HG03095 (cell line): ENCODE measurements around the gene OAF.
"Not testable (repeated sequence)": the region's sequence is repeated elsewhere in the genome, so short reads cannot be mapped to it uniquely, and the experiment has no call there.

Experiments
- ATAC-seq: cut with Tn5 transposase; IDR thresholded peaks from one replicate; pipeline ENCODE4 v1.9.1; 2021; ENCODE audit warnings: moderate library complexity; ENCODE audit not compliant: unreplicated experiment

Gene OAF

DNA sequence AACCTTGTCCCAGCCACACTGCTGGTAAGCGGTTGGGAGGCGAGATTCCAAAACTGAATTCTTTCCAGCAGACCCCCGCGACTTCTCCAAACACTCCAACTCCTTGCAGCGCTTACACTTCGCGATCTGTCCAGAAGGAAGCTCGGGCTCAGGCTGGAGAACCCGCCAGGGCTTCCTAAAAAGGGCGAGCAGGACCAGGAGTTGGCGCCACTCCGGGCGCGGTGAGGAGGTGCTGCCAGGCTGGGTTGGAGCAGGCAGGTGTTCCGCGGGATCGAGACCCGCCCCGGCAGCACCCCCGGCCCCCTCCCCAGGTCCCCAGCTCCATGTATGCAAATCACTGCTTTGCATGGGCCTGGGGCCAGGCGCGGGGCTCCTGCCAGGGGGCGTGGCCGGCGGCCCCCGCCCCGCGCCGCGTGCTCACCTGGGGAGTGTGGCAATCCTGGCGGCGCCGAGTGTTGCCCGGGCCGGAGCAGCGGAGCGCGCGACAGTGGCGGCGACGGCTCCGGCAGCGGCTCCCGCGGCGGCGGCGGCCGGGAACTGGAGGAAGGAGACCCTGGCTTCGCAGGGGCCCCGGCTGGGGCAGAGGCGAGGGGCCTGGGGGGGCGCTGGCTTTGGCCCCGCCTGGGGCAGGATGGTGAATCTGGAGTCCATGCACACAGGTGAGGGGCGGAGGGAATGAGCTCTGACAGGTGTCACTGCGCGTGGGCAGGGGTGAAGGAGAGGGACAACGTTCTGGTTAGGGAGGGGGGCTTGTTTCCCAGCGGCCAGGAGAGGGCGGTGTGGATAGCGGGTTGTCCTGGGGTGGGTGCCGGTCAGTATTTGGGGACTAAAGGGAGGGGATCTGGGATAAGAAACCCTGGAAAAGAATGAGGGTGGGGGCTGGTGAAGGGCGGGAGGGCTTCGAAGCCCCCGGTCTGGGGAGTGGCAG lies 29.1 kb downstream of the OAF start, which contains the start of gene POU2F3:
Gene POU2F3, plus strand, starts transcription at position 428 of the 928 bp plus-strand sequence. Its CDS starts 204 bp downstream, at position 632.
- no peak for ATAC-seq

DNA sequence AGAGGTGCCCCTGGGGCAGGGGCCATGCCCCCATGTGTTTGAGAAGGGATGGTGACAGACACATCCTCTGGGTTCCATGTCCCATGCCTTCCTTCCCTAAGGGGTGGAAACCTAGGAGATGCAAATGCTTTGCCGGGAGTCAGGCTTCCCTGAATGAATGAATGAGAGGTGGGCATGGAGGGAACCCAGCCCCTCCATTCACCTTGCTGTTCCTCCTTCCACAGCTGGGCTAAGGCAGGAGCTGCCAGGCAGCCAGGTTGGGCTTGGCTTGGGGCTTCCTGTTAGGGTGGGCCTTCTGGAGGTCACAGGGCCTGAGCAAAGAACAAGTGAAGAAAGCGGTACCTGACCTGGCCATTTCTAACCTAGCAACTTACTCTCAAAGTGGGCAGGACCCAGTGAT lies 30.0 kb downstream of the OAF start:
- ATAC-seq = no peak

DNA sequence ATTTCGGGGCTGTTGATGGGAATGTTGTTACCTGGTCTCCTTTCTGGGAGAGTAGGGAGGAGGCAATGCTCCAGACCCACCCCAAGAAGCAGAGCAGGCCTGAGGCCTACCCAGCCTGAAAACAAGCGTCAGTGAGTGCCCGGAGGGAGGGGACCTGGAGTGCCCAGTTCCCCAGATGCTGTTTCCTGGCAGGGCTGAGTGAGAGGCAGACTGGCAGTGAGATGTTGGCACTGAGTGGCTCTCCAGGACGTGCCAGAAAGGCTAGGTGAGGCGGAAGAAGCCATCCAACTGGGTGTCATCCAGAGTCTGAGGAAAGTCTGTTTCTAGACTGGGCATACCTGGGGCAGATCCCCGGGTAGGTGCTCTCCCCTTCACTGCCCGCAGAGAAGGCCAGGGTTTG lies 30.4 kb downstream of the OAF start:
- no peak for ATAC-seq

GRCh38 chr11:120243221-120243620 lies 32.4 kb downstream of the OAF start:
- ATAC-seq = no peak

DNA sequence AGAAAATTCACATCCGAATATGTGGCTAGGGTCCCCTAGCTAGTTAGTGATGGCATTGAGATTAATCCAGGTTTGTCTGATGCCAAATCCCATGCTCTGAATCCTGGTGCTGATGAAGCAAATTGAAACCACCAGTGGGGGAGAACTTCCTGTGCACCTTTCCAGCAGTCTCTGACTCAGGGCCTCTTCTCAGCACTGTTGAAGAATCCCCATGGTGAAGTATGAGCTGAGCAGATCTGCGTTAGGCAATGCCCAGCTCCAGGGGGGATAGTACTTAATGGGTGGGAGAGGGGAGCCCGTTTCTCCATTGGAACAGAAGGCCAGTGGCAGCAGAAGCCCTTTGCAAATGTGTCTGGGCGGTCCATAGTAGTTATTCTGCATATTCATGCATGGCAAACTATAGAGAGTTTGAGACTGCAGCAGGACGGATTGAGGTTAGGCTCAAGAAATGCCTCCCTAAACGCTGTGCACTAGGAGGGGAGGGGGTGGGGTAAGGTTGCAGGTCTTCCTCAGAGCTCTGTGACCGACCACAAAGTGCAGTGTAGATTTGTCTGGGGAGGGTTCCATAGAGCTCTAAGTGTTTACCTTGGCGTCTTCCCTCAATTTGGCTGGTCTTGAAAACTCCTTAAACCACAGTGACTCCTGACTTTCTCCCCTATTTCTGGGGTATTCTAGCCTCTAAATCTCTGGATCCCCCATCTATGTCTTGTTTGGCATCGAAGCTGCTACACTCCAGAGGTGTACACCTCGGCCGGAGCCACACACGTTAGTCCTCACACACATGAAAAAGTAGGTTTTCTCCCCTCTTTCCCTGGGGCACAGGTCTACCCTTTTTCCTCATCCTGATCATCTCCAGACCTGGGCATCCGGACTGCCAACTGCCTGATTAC lies 33.9 kb downstream of the OAF start:
- no peak for ATAC-seq

- no peak for ATAC-seq
Measured at GRCh38 chr11:120245434-120245833, 34.6 kb downstream of the OAF start.

DNA sequence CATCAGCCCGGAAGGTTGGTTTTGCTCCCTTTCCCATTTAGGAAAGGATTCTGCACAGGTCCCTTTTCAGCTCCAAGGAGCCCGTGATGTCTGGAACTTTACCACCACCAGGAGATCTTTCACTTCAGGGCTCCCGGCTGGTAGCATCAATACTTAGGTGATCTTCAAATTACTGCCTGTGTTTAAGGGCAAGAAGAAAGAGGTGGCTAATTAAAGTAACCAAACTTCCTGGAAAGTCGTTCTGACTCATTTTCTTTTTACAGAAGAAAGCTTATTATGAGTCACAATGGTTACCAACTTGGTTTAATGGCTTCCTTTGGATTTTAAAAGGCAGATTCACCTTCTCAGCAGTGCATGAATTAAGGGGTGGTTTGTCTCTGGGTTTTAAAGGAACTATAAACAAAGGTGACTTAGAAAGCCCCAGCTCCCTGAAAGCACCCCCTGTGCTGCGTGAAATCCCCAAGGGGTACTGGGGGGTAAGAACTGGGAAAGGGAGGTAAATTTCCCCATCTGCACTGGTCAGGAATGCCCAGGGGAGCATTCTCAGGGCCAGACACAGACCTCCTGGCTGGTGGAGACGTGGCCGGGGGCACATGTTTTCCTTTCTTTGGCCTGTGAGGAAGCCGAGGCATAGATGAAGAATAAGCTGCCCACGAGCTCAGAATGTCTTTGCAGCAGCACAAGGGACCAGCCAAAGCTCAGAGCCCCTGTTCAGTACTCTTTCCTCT lies 37.9 kb downstream of the OAF start:
- ATAC-seq = peak; percentile 57

GRCh38 chr11:120249279-120250262 lies 38.7 kb downstream of the OAF start:
- ATAC-seq = no peak

- ATAC-seq = not testable (repeated sequence)
Measured at GRCh38 chr11:120253377-120253776, 42.5 kb downstream of the OAF start.

GRCh38 chr11:120254788-120255518 lies 44.1 kb downstream of the OAF start:
- no peak for ATAC-seq

GRCh38 chr11:120255519-120255866 lies 44.7 kb downstream of the OAF start:
- ATAC-seq = no peak

GRCh38 chr11:120256178-120256577 lies 45.3 kb downstream of the OAF start:
- no peak for ATAC-seq

DNA sequence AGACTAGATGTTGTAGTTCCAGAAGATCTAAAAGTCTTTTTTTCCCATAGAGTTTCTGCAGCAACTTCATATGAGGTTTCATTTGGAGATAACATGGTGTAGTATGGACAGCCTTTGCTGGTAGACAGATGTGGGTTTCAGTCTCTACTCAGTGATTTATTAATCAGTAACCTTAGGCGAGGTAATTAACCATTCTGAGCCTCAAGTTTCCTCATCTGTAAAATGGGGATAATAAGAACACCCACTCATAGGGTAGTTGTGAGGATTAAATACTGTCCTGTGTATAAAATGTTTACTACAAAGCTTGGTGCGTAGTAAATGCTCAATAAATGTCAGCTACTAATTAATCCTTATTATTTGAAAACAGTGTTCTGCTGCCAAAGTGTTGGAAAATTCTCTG lies 45.9 kb downstream of the OAF start:
- no peak for ATAC-seq

- no peak for ATAC-seq
Measured at GRCh38 chr11:120257346-120257745, 46.5 kb downstream of the OAF start.

- no peak for ATAC-seq
Measured at GRCh38 chr11:120258661-120259060, 47.8 kb downstream of the OAF start.

DNA sequence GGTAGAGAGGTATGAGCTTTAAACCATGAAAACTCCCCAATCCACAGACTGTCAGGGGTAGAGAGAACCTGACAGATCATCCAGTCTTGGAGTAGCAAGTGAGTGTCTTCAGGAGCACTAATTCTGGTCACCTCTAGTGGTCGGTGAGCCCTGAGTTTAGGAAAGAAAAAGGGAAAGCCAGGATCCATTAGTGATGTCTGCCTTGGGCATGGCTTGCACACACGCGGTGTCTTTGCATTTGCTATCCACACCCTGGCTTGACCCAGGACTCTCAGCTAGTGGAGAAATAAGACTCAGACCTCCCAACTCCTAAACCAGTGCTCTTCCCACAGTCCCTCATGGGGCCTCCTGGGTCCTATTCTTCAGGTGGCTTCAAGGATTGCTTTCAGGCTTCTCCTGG lies 48.4 kb downstream of the OAF start:
- ATAC-seq = no peak

DNA sequence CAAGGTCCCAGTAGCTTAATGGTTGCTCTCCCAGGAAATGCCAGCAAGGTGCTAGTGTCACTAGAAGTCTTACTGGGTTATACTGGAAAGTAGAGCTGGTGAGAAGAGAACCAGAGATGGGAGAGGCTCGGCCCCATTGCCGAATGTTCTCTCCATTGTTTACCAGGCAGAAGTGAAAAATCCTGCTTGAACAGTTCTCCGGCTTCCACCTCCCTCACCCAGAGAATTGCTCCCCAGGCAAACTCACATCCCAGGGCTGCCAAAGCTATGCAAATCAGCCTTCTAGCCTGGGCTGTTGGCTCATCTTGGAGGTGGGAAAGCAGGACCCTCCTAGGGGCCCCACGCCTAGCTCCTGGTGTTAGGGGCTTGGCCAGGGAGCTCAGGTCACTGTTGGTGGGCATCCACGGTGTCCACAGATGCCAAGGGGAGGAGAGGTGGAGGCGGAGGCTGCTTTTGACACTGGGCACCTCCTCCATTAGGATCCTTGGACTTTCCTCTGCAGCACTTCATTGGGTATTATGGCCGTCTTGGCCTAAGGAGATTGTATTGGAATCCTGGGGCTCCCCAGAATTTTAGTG lies 49.2 kb downstream of the OAF start:
- ATAC-seq = no peak

GRCh38 chr11:120260616-120261015 lies 49.8 kb downstream of the OAF start:
- no peak for ATAC-seq

- ATAC-seq = no peak
Measured at GRCh38 chr11:120261321-120261720, 50.5 kb downstream of the OAF start.
